Measurements from ENCODE around the gene CTNNA3.

The CTNNA3 gene

DNA sequence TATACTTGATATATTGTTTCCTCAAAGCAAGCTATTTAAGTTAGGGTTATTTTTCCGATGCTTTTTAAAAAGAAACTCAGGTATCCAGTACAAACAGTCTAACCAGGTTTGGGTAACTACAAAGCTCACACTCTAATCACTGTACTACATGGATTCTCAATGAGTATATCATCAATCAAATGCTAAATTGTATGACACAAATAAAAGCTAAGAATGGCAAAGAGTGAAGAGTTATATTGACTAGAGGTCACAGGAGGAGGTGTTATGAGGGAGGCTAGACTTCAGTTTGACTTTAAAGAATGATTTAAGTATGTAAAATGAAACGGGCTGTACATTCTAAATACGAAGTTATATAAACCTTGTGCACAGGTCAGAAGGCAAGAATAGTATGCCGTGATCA, 178.0 kb downstream of the CTNNA3 start:
- DNase-seq (ENCODE audit: low spot score) (no peak), ATAC-seq (ENCODE audit: low read depth) (no peak)

DNA sequence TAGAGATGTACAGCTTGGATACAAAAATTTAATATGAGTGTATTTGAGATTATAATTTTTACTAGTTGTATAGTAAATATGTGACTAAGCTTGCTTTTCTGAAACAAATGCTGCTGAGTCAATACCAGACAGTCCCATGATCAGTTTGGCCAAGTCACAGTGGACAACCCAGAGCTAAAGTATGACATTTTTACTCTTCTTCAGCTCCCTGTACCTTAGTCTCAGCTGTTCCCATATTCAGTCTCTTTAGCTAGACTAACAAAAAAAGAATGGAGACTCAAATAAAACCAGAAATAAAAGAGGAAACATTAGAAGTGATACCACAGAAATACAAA, 189.3 kb downstream of the CTNNA3 start:
- ATAC-seq (ENCODE audit: low read depth) (no peak), DNase-seq (ENCODE audit: low spot score) (no peak)
- TF ChIP-seq, protein P1, sequence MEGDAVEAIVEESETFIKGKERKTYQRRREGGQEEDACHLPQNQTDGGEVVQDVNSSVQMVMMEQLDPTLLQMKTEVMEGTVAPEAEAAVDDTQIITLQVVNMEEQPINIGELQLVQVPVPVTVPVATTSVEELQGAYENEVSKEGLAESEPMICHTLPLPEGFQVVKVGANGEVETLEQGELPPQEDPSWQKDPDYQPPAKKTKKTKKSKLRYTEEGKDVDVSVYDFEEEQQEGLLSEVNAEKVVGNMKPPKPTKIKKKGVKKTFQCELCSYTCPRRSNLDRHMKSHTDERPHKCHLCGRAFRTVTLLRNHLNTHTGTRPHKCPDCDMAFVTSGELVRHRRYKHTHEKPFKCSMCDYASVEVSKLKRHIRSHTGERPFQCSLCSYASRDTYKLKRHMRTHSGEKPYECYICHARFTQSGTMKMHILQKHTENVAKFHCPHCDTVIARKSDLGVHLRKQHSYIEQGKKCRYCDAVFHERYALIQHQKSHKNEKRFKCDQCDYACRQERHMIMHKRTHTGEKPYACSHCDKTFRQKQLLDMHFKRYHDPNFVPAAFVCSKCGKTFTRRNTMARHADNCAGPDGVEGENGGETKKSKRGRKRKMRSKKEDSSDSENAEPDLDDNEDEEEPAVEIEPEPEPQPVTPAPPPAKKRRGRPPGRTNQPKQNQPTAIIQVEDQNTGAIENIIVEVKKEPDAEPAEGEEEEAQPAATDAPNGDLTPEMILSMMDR (IDR thresholded peaks at IDR 0.05; ENCODE audit: poor library complexity, severe bottlenecking) = no peak
- H3K4me1 ChIP-seq (ENCODE audit: insufficient read depth, poor library complexity, severe bottlenecking) = no peaks in the 10 kb centered on the region
- H3K4me3 ChIP-seq (ENCODE audit: severe bottlenecking) = no peak overlapping the region
- peaks cover 4% of the 10 kb centered on the region for H3K27me3 ChIP-seq (ENCODE audit: insufficient read depth, poor library complexity, severe bottlenecking)
- H3K9me3 ChIP-seq (ENCODE audit: severe bottlenecking) = no peaks in the 10 kb centered on the region
- H3K36me3 ChIP-seq (ENCODE audit: low read depth) = no peaks in the 10 kb centered on the region
- no peak overlapping the region for H3K27ac ChIP-seq (ENCODE audit: poor library complexity, severe bottlenecking)

More for the DNA sequence above, 178.0 kb downstream of the CTNNA3 start:
- TF ChIP-seq, protein P1 (IDR thresholded peaks at IDR 0.05; ENCODE audit: poor library complexity, severe bottlenecking) = no peak
- Histone ChIP-seq H3K36me3 (ENCODE audit: low read depth) (no peaks in the 10 kb centered on the region), H3K9me3 (ENCODE audit: severe bottlenecking) (no peaks in the 10 kb centered on the region), H3K4me3 (ENCODE audit: severe bottlenecking) (no peak overlapping the region), H3K27me3 (ENCODE audit: insufficient read depth, poor library complexity, severe bottlenecking) (peaks cover 8% of the 10 kb centered on the region), H3K4me1 (ENCODE audit: insufficient read depth, poor library complexity, severe bottlenecking) (no peaks in the 10 kb centered on the region), H3K27ac (ENCODE audit: poor library complexity, severe bottlenecking) (no peak overlapping the region)

DNA sequence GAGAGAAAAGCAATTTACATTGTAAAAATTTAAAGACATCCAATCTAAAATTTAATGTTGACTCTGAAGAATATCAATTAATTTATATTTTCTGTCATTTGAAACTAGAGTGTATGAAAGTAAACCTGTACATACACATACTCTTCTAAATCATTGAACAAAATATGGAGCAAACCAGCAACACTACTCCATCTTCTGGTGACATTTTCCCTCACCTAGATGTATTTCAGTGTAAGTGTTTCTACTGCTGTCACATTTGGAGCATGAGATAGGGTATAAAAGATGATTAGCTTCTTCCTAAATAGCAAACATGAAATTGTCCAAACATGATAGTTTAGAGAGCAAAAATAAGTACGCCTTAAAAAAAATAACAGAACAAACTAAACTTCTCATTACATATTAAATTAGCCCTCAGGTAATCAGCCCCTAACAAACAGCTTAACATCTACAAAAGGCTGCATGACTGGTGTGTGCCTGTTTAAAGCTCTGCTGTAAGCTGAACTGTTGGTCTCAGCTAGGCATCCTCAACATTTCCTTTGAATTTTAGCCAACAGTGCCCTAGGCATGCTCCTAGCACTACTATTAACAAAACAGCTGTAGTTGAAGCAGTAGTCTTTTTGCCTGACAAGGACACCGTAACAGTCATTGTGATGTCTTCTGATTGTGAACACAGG, 189.8 kb downstream of the CTNNA3 start:
- peaks cover 4% of the 10 kb centered on the region for H3K27me3 ChIP-seq (ENCODE audit: insufficient read depth, poor library complexity, severe bottlenecking)
- no peaks in the 10 kb centered on the region for H3K9me3 ChIP-seq (ENCODE audit: severe bottlenecking)
- ATAC-seq (ENCODE audit: low read depth) (no peak), DNase-seq (ENCODE audit: low spot score) (no peak)
- H3K27ac ChIP-seq (ENCODE audit: poor library complexity, severe bottlenecking) = no peak overlapping the region
- no peaks in the 10 kb centered on the region for H3K4me1 ChIP-seq (ENCODE audit: insufficient read depth, poor library complexity, severe bottlenecking)
- H3K4me3 ChIP-seq (ENCODE audit: severe bottlenecking) = no peak overlapping the region
- no peaks in the 10 kb centered on the region for H3K36me3 ChIP-seq (ENCODE audit: low read depth)
- TF ChIP-seq, protein P1 (IDR thresholded peaks at IDR 0.05; ENCODE audit: poor library complexity, severe bottlenecking) = no peak

DNA sequence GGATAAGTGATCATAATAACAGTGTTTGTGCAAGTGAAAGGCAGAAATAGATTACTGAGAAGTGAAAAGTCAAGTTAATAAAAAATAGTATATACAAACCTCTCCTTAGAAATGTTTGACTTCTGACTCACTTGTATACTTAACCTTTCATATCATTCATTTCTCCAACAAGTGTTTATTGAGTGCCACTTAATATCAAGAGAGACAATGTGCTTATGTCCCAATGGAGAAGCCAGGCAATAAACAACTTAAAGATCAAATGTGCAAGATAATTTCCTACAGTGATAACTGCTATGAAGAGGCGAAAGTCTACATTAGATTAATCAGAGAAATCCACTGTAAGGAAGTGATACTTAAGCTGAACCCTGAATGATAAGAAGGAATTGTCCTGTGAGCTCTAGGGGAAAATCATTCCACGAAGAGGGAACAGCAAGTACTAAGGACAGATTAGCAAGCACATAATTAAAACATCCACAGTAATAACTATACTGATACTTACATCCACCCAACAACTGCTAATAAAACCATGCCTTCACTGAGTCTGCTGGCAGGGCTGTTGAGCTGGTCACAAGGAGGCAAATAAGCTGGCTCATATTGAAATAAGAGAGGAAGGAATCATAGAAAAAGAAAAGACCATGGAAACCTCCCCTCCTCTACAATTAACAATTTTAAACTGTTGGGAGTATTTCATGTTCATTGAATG, 203.5 kb downstream of the CTNNA3 start:
- no peaks in the 10 kb centered on the region for H3K9me3 ChIP-seq (ENCODE audit: severe bottlenecking)
- DNase-seq (ENCODE audit: low spot score) (no peak), ATAC-seq (ENCODE audit: low read depth) (no peak)
- no peaks in the 10 kb centered on the region for H3K27me3 ChIP-seq (ENCODE audit: insufficient read depth, poor library complexity, severe bottlenecking)
- TF ChIP-seq, protein P1 (IDR thresholded peaks at IDR 0.05; ENCODE audit: poor library complexity, severe bottlenecking) = no peak
- H3K36me3 ChIP-seq (ENCODE audit: low read depth) = no peaks in the 10 kb centered on the region
- H3K27ac ChIP-seq (ENCODE audit: poor library complexity, severe bottlenecking) = no peak overlapping the region
- no peak overlapping the region for H3K4me3 ChIP-seq (ENCODE audit: severe bottlenecking)
- H3K4me1 ChIP-seq (ENCODE audit: insufficient read depth, poor library complexity, severe bottlenecking) = no peaks in the 10 kb centered on the region
